H9 (cell line): ENCODE results near the gene HMCN1. TPM values are rescaled to one million over a fixed set of nuclear protein-coding genes. Genes with fewer than 3 reads are reported as not detected.
A peak's percentile ranks its signal among the peaks of the same experiment; 100 is the strongest.
"Not testable (repeated sequence)": the region's sequence is repeated elsewhere in the genome, so short reads cannot be mapped to it uniquely, and the experiment has no call there.

ENCODE experiments used
- DNase-seq: peaks from one replicate; pipeline ENCODE4 v3.0.0-alpha.2; 2017
- H2AFZ ChIP-seq: one replicate; pipeline ENCODE4 v1.6.1; 2013; ENCODE audit warnings: mild to moderate bottlenecking, low read length, control low read depth, moderate library complexity
- H2AK5ac ChIP-seq: 2 replicates; pipeline ENCODE4 v1.6.1; 2013; ENCODE audit warnings: low read length, control low read depth, mixed read lengths; ENCODE audit not compliant: insufficient read length
- H2BK120ac ChIP-seq: one replicate; pipeline ENCODE4 v1.6.1; 2013; ENCODE audit warnings: low read depth, mild to moderate bottlenecking, low read length, control low read depth, inconsistent platforms; ENCODE audit not compliant: poor library complexity, severe bottlenecking
- H2BK12ac ChIP-seq: 2 replicates; pipeline ENCODE4 v1.6.1; 2013; ENCODE audit warnings: low read length, control low read depth, mixed read lengths, low read depth; ENCODE audit not compliant: insufficient read length
- H2BK15ac ChIP-seq: 2 replicates; pipeline ENCODE4 v1.6.1; 2013; ENCODE audit warnings: low read depth, low read length, control low read depth
- H2BK20ac ChIP-seq: one replicate; pipeline ENCODE4 v1.6.1; 2013; ENCODE audit warnings: low read depth, mild to moderate bottlenecking, low read length, control low read depth, inconsistent platforms; ENCODE audit not compliant: poor library complexity, severe bottlenecking
- H2BK5ac ChIP-seq: 2 replicates; pipeline ENCODE4 v1.6.1; 2013; ENCODE audit warnings: low read length, control low read depth, mixed read lengths; ENCODE audit not compliant: insufficient read length
- H3K14ac ChIP-seq: 2 replicates; pipeline ENCODE4 v1.6.1; 2013; ENCODE audit warnings: low read length, control low read depth; ENCODE audit not compliant: insufficient read depth
- H3K18ac ChIP-seq: 2 replicates; pipeline ENCODE4 v1.6.1; 2013; ENCODE audit warnings: low read depth, mild to moderate bottlenecking, mixed read lengths, low read length, control low read depth; ENCODE audit not compliant: insufficient read length
- H3K23ac ChIP-seq: 2 replicates; pipeline ENCODE4 v1.6.1; 2013; ENCODE audit warnings: low read length, control low read depth, mixed read lengths, low read depth; ENCODE audit not compliant: insufficient read length
- H3K23me2 ChIP-seq: 2 replicates; pipeline ENCODE4 v1.6.1; 2013; ENCODE audit warnings: low read depth, mild to moderate bottlenecking, mixed read lengths, low read length, control low read depth; ENCODE audit not compliant: insufficient read length, poor library complexity, severe bottlenecking
- H3K27ac ChIP-seq: 2 replicates; pipeline ENCODE4 v1.5.1; 2013; ENCODE audit warnings: low read length, control low read depth, mixed read lengths, low read depth; ENCODE audit not compliant: insufficient read length
- H3K27me3 ChIP-seq: 2 replicates; pipeline ENCODE4 v1.6.1; 2013; ENCODE audit warnings: low read length, control low read depth, inconsistent platforms; ENCODE audit not compliant: insufficient read depth
- H3K4ac ChIP-seq: 2 replicates; pipeline ENCODE4 v1.6.1; 2013; ENCODE audit warnings: low read depth, mild to moderate bottlenecking, control low read depth, inconsistent platforms, low read length, moderate library complexity
- H3K4me1 ChIP-seq: 2 replicates; pipeline ENCODE4 v1.6.1; 2013; ENCODE audit warnings: low read length, control low read depth, inconsistent platforms; ENCODE audit not compliant: insufficient read depth
- H3K4me2 ChIP-seq: 2 replicates; pipeline ENCODE4 v1.6.1; 2013; ENCODE audit warnings: low read length, control low read depth, mixed read lengths; ENCODE audit not compliant: insufficient read length, insufficient read depth
- H3K56ac ChIP-seq: 2 replicates; pipeline ENCODE4 v1.6.1; 2013; ENCODE audit warnings: low read depth, mild to moderate bottlenecking, mixed read lengths, low read length, control low read depth; ENCODE audit not compliant: insufficient read length
- H3K79me1 ChIP-seq: 2 replicates; pipeline ENCODE4 v1.6.1; 2013; ENCODE audit warnings: low read depth, mild to moderate bottlenecking, moderate library complexity, low read length, control low read depth, inconsistent platforms; ENCODE audit not compliant: insufficient read depth, poor library complexity, severe bottlenecking
- H3K79me2 ChIP-seq: 2 replicates; pipeline ENCODE4 v1.6.1; 2013; ENCODE audit warnings: low read length, control low read depth, inconsistent platforms; ENCODE audit not compliant: insufficient read depth
- H3K9ac ChIP-seq: 2 replicates; pipeline ENCODE4 v1.6.1; 2013; ENCODE audit warnings: low read length, control low read depth, mixed read lengths; ENCODE audit not compliant: insufficient read length; ENCODE audit errors: extremely low read depth
- H3K9me3 ChIP-seq: one replicate; pipeline ENCODE4 v1.6.1; 2013; ENCODE audit warnings: low read depth, low read length, inconsistent platforms; ENCODE audit not compliant: control insufficient read depth
- H3T11ph ChIP-seq: one replicate; pipeline ENCODE4 v1.6.1; 2013; ENCODE audit warnings: mild to moderate bottlenecking, low read length, control low read depth, inconsistent platforms
- H4K20me1 ChIP-seq: one replicate; pipeline ENCODE4 v1.6.1; 2013; ENCODE audit not compliant: control insufficient read depth, insufficient read length, insufficient read depth
- H4K5ac ChIP-seq: 2 replicates; pipeline ENCODE4 v1.6.1; 2013; ENCODE audit warnings: low read depth, mild to moderate bottlenecking, mixed read lengths, low read length, control low read depth; ENCODE audit not compliant: insufficient read length
- H4K8ac ChIP-seq: replicated peaks from 2 replicates; pipeline ENCODE4 v1.6.1; 2013; ENCODE audit warnings: low read length, control low read depth, mixed read lengths, low read depth; ENCODE audit not compliant: insufficient read length
- H4K91ac ChIP-seq: 2 replicates; pipeline ENCODE4 v1.6.1; 2013; ENCODE audit warnings: low read depth, mild to moderate bottlenecking, moderate library complexity, mixed read lengths, low read length, control low read depth; ENCODE audit not compliant: insufficient read length
- H3K27ac Mint-ChIP-seq, 3 experiments: 2 replicates in 2 of 3; 3 replicates in 1 of 3; pipeline ENCODE4 v1.8.0; 2020 to 2021; ENCODE audit warnings: mixed read lengths in 3 of 3, mild to moderate bottlenecking in 1 of 3, moderate library complexity in 1 of 3
- H3K27me3 Mint-ChIP-seq: 2 replicates; pipeline ENCODE4 v1.8.0; 2021; ENCODE audit warnings: low read depth, mild to moderate bottlenecking, moderate library complexity, mixed read lengths
- H3K36me3 Mint-ChIP-seq, 3 experiments: 2 replicates in 2 of 3; 3 replicates in 1 of 3; pipeline ENCODE4 v1.8.0; 2020 to 2021; ENCODE audit warnings: low read depth in 3 of 3, mixed read lengths in 3 of 3; ENCODE audit not compliant: insufficient read depth in 1 of 3
- H3K4me1 Mint-ChIP-seq, 2 experiments: 2 replicates each; pipeline ENCODE4 v1.8.0; 2020; ENCODE audit warnings: mixed read lengths in 2 of 2
- H3K4me3 Mint-ChIP-seq, 2 experiments: 2 replicates in 1 of 2; 3 replicates in 1 of 2; pipeline ENCODE4 v1.8.0; 2020 to 2021; ENCODE audit warnings: mild to moderate bottlenecking in 2 of 2, mixed read lengths in 2 of 2, moderate library complexity in 1 of 2
- H3K9me3 Mint-ChIP-seq, 2 experiments: 2 replicates in 1 of 2; 3 replicates in 1 of 2; pipeline ENCODE4 v1.8.0; 2020; ENCODE audit warnings: mild to moderate bottlenecking in 2 of 2, mixed read lengths in 2 of 2, moderate library complexity in 1 of 2
- CTCF ChIP-seq: fragments of 200-600 bp; sonication (generic); conservative IDR thresholded peaks from 3 replicates; pipeline ENCODE4 v1.8.0; 2021; ENCODE audit warnings: antibody characterized with exemption, mild to moderate bottlenecking
- WGBS: extraction: QIAGEN DNeasy Blood & Tissue Kit; methylation state at CpG from one replicate; pipeline ENCODE4 v1.1.7; 2013; ENCODE audit warnings: missing lambda C conversion rate, low lambda C conversion rate, mixed read lengths; ENCODE audit not compliant: insufficient read length; ENCODE audit errors: extremely low coverage; 5-methylcytosine and 5-hydroxymethylcytosine counted together
- total RNA-seq: library from RNA; stranded (reverse); gene quantifications from 2 replicates; pipeline ENCODE4 v1.2.1, GENCODE V29; 2021

The HMCN1 gene
- total RNA-seq, 1 experiment from 2014 or later: 3.3 TPM

GRCh38 chr1:186155594-186155993, 421.4 kb downstream of the HMCN1 start:
- Histone ChIP-seq H3K56ac (no peak overlapping the region), H3K9ac (no peak overlapping the region), H2BK120ac (no peak overlapping the region), H3K4me2 (no peak overlapping the region), H2AK5ac (no peak overlapping the region), H2BK20ac (no peak overlapping the region), H3K4me1 (no peaks in the 10 kb centered on the region), H3K79me1 (no peaks in the 10 kb centered on the region), H3K14ac (no peak overlapping the region), H3K9me3 (no peaks in the 10 kb centered on the region), H3K79me2 (no peaks in the 10 kb centered on the region), H3K27me3 (no peaks in the 10 kb centered on the region), H4K91ac (no peak overlapping the region), H3T11ph (no peak overlapping the region), H3K23me2 (no peaks in the 10 kb centered on the region), H2BK5ac (no peak overlapping the region), H4K5ac (no peak overlapping the region), H4K8ac (no peak overlapping the region), H2BK15ac (no peak overlapping the region), H3K18ac (no peak overlapping the region), H3K23ac (no peak overlapping the region), H2BK12ac (no peak overlapping the region), H3K27ac (no peak overlapping the region), H3K4ac (no peak overlapping the region), H4K20me1 (no peaks in the 10 kb centered on the region), H2AFZ (no peak overlapping the region)
- H3K4me3 Mint-ChIP-seq: no peak overlapping the region
- peak; percentile 58 for TF ChIP-seq CTCF
- H3K36me3 Mint-ChIP-seq: no peaks in the 10 kb centered on the region; a peak in 1 of 7 replicates
- no peaks in the 10 kb centered on the region for H3K4me1 Mint-ChIP-seq
- DNase-seq: no peak
- no peak overlapping the region; a peak in 1 of 7 replicates for H3K27ac Mint-ChIP-seq
- no peaks in the 10 kb centered on the region; a peak in 1 of 5 replicates for H3K9me3 Mint-ChIP-seq
- no peaks in the 10 kb centered on the region for H3K27me3 Mint-ChIP-seq
- no CpG with 5 or more reads among the region's 1 CpG for WGBS

- H3K23me2 ChIP-seq, H4K91ac ChIP-seq, H2BK5ac ChIP-seq, H3K27ac Mint-ChIP-seq, H3K56ac ChIP-seq, H3K27me3 Mint-ChIP-seq, H3K27me3 ChIP-seq, H3K4me2 ChIP-seq, H3K9me3 ChIP-seq, H3K14ac ChIP-seq, H2AFZ ChIP-seq, H2BK15ac ChIP-seq, H4K5ac ChIP-seq, DNase-seq, H3K18ac ChIP-seq, H3K4me1 ChIP-seq, H3K9ac ChIP-seq, H2BK120ac ChIP-seq, H2BK20ac ChIP-seq, H2BK12ac ChIP-seq, H2AK5ac ChIP-seq, H4K8ac ChIP-seq, H3T11ph ChIP-seq, H3K4me1 Mint-ChIP-seq, H3K27ac ChIP-seq, H3K4me3 Mint-ChIP-seq, H3K79me1 ChIP-seq, H3K79me2 ChIP-seq, H3K23ac ChIP-seq, H4K20me1 ChIP-seq, H3K4ac ChIP-seq: not testable (repeated sequence)
- H3K9me3 Mint-ChIP-seq: peaks cover 14 to 18% of the 10 kb centered on the region in 2 experiments
- peaks cover 7 to 18% (median 10%) of the 10 kb centered on the region in 3 experiments for H3K36me3 Mint-ChIP-seq
- no CpG with 5 or more reads among the region's 7 CpGs for WGBS
Measured at GRCh38 chr1:186162895-186163294, 428.7 kb downstream of the HMCN1 start.
